Right atrium auricular region (tissue), 2 donors: ENCODE data around the gene PCED1A. TPM values are rescaled to one million over a fixed set of nuclear protein-coding genes. Genes with fewer than 3 reads are reported as not detected.
"Not testable (repeated sequence)": the region's sequence is repeated elsewhere in the genome, so short reads cannot be mapped to it uniquely, and the experiment has no call there.

Experiments
- DNase-seq: peaks from one replicate; pipeline ENCODE4 v3.0.0-alpha.2; 2019; ENCODE audit warnings: low spot score
- H3K27ac ChIP-seq, 2 donors: fragments of 200-600 bp; sonication (generic); 1 replicate in 1 of 2; 2 replicates in 1 of 2; pipeline ENCODE4 v1.5.1; 2016 to 2019
- H3K27me3 ChIP-seq, 2 donors: fragments of 200-600 bp; sonication (generic); one replicate each; pipeline versions ENCODE4 v1.5.1 to v1.6.0; 2017 to 2019
- H3K36me3 ChIP-seq: fragments of 200-600 bp; sonication (generic); one replicate; pipeline ENCODE4 v1.5.1; 2016
- H3K4me1 ChIP-seq, 2 donors: fragments of 200-600 bp; sonication (generic); one replicate each; pipeline versions ENCODE4 v1.5.1 to v1.6.0; 2017 to 2019
- H3K4me3 ChIP-seq, 2 donors: fragments of 200-600 bp; sonication (generic); 1 replicate in 1 of 2; 2 replicates in 1 of 2; pipeline ENCODE4 v1.5.1; 2017 to 2019; ENCODE audit warnings: mild to moderate bottlenecking in 1 of 2, moderate library complexity in 1 of 2
- H3K9me3 ChIP-seq, 2 donors: fragments of 200-600 bp; sonication (generic); one replicate each; pipeline ENCODE4 v1.5.1; 2019
- CTCF ChIP-seq, 2 donors: fragments of 200-600 bp; sonication (generic); IDR thresholded peaks; one replicate each; pipeline ENCODE4 v1.5.1; 2019; ENCODE audit warnings: antibody characterized with exemption in 2 of 2
- total RNA-seq, 2 donors: library from RNA; depleted of rRNA; stranded (reverse); fragments of >200 nt; gene quantifications; one replicate each; pipeline ENCODE4 v1.1.0, GENCODE V29; 2016

The PCED1A gene
- total RNA-seq, 2 donors from 2014 or later = 8.3 to 10.0 TPM

- Histone ChIP-seq H3K9me3 (peaks cover 0 to 17% of the 10 kb centered on the region in 2 donors), H3K27ac (no peak overlapping the region), H3K4me3 (no peak overlapping the region), H3K4me1 (no peaks in the 10 kb centered on the region), H3K36me3 (no peaks in the 10 kb centered on the region), H3K27me3 (no peaks in the 10 kb centered on the region)
- DNase-seq = no peak
- no peak for TF ChIP-seq CTCF (IDR thresholded peaks at IDR 0.05)
Measured at GRCh38 chr20:2812189-2812588, 28.3 kb downstream of the PCED1A start.

GRCh38 chr20:2809690-2810089 is 30.8 kb downstream of the PCED1A start:
- peaks cover 0 to 17% of the 10 kb centered on the region in 2 donors for H3K9me3 ChIP-seq
- no peak overlapping the region for H3K4me3 ChIP-seq
- peaks cover 5 to 6% of the 10 kb centered on the region in 2 donors for H3K27me3 ChIP-seq
- no peaks in the 10 kb centered on the region for H3K4me1 ChIP-seq
- no peak for DNase-seq
- no peak overlapping the region for H3K27ac ChIP-seq
- TF ChIP-seq CTCF (IDR thresholded peaks at IDR 0.05) = no peak
- no peaks in the 10 kb centered on the region for H3K36me3 ChIP-seq

GRCh38 chr20:2807929-2808328 is 32.5 kb downstream of the PCED1A start:
- H3K4me3 ChIP-seq, DNase-seq, H3K27ac ChIP-seq, H3K27me3 ChIP-seq, H3K36me3 ChIP-seq, H3K4me1 ChIP-seq: not testable (repeated sequence)
- H3K9me3 ChIP-seq = peaks cover 0 to 17% of the 10 kb centered on the region in 2 donors

- no peak overlapping the region for H3K27ac ChIP-seq
- no peaks in the 10 kb centered on the region for H3K4me1 ChIP-seq
- no peaks in the 10 kb centered on the region for H3K36me3 ChIP-seq
- DNase-seq = no peak
- H3K27me3 ChIP-seq = peaks cover 5 to 6% of the 10 kb centered on the region in 2 donors
- H3K9me3 ChIP-seq = peaks cover 0 to 10% of the 10 kb centered on the region in 2 donors
- no peak for TF ChIP-seq CTCF (IDR thresholded peaks at IDR 0.05)
- H3K4me3 ChIP-seq = no peak overlapping the region
Measured at GRCh38 chr20:2807019-2807418, 33.4 kb downstream of the PCED1A start.

GRCh38 chr20:2806351-2806701 is 34.1 kb downstream of the PCED1A start:
- peaks cover 0 to 3% of the 10 kb centered on the region in 2 donors for H3K9me3 ChIP-seq

GRCh38 chr20:2805689-2806350 is 34.6 kb downstream of the PCED1A start:
- no peaks in the 10 kb centered on the region for H3K36me3 ChIP-seq

More at GRCh38 chr20:2806351-2806701, 34.1 kb downstream of the PCED1A start:
- no peaks in the 10 kb centered on the region for H3K36me3 ChIP-seq
- peaks cover 0 to under 1% of the 10 kb centered on the region in 2 donors for H3K4me1 ChIP-seq
- H3K4me3 ChIP-seq = no peak overlapping the region
- H3K27me3 ChIP-seq = peaks cover 5 to 6% of the 10 kb centered on the region in 2 donors
- no peak overlapping the region for H3K27ac ChIP-seq
- DNase-seq = no peak
- TF ChIP-seq CTCF (IDR thresholded peaks at IDR 0.05) = no peak

More at GRCh38 chr20:2805689-2806350, 34.6 kb downstream of the PCED1A start:
- Histone ChIP-seq H3K4me3 (no peak overlapping the region), H3K9me3 (no peaks in the 10 kb centered on the region), H3K27me3 (peaks cover 6 to 10% of the 10 kb centered on the region in 2 donors), H3K4me1 (peaks cover 0 to 6% of the 10 kb centered on the region in 2 donors), H3K27ac (no peak overlapping the region)
- DNase-seq = no peak
- TF ChIP-seq CTCF (IDR thresholded peaks at IDR 0.05) = no peak
